Measurements from ENCODE around the gene UBE2E2. TPM values are rescaled to one million over a fixed set of nuclear protein-coding genes. Genes with fewer than 3 reads are reported as not detected.

The UBE2E2 gene
- total and polyA plus RNA-seq, 2 experiments from 2014 or later = 29.0 to 75.4 TPM

- Histone ChIP-seq H3K27ac (no peak overlapping the region), H4K20me1 (ENCODE audit: insufficient read depth) (no peaks in the 10 kb centered on the region), H3K9ac (no peak overlapping the region), H3K36me3 (ENCODE audit: low read depth) (no peaks in the 10 kb centered on the region), H3K79me2 (ENCODE audit: insufficient read depth) (no peaks in the 10 kb centered on the region), H3F3A (ENCODE audit: insufficient read depth) (0 out of 2 replicates have a peak, but pooled peaks cover 4% of the 10 kb centered on the region), H3K9me3 (ENCODE audit: low read depth) (no peaks in the 10 kb centered on the region), H3K4me3 (no peak overlapping the region), H3K9me2 (ENCODE audit: insufficient read depth) (no peaks in the 10 kb centered on the region), H3K27me3 (replicated peaks; ENCODE audit: insufficient read depth) (no peaks in the 10 kb centered on the region), H3K4me1 (ENCODE audit: insufficient read depth) (peaks cover 9% of the 10 kb centered on the region), H3K4me2 (ENCODE audit: unreplicated experiment) (no peak overlapping the region), H2AFZ (no peak overlapping the region)
- no peak for DNase-seq
- TF ChIP-seq EZH2phosphoT487 (IDR thresholded peaks at IDR 0.05; ENCODE audit: insufficient read depth, low read depth) (no peak), EZH2 (IDR thresholded peaks at IDR 0.05; ENCODE audit: insufficient read depth, poor library complexity, severe bottlenecking) (no peak)
- in situ Hi-C loops (cut with MboI) = no loop called here
- WGBS, 2 experiments (ENCODE audit: low coverage in 1 of 2, low lambda C conversion rate in 2 of 2, missing lambda C conversion rate in 2 of 2) = 89 to 91% methylated on average over 2 of the region's 2 CpGs
Measured at GRCh38 chr3:23566499-23566898, 363.4 kb downstream of the UBE2E2 start.

- H4K20me1 ChIP-seq (ENCODE audit: insufficient read depth) = no peaks in the 10 kb centered on the region
- in situ Hi-C loops (cut with MboI) = no loop called here
- no peaks in the 10 kb centered on the region for H3K9me2 ChIP-seq (ENCODE audit: insufficient read depth)
- no peaks in the 10 kb centered on the region for H3K36me3 ChIP-seq (ENCODE audit: low read depth)
- peak; percentile 88 for DNase-seq
- no peak overlapping the region for H3K4me3 ChIP-seq
- no peaks in the 10 kb centered on the region for H3K9me3 ChIP-seq (ENCODE audit: low read depth)
- no peak for TF ChIP-seq EZH2 (IDR thresholded peaks at IDR 0.05; ENCODE audit: insufficient read depth, poor library complexity, severe bottlenecking)
- no peak for TF ChIP-seq EZH2phosphoT487 (IDR thresholded peaks at IDR 0.05; ENCODE audit: insufficient read depth, low read depth)
- H2AFZ ChIP-seq = no peak overlapping the region
- H3K27ac ChIP-seq = peak overlapping the region; percentile 30
- WGBS, 2 experiments (ENCODE audit: low coverage in 1 of 2, low lambda C conversion rate in 2 of 2, missing lambda C conversion rate in 2 of 2) = 10 to 14% methylated on average over 3 of the region's 3 CpGs
- peaks cover 9% of the 10 kb centered on the region for H3K4me1 ChIP-seq (ENCODE audit: insufficient read depth)
- no peak overlapping the region for H3K4me2 ChIP-seq (ENCODE audit: unreplicated experiment)
- no peaks in the 10 kb centered on the region for H3K27me3 ChIP-seq (replicated peaks; ENCODE audit: insufficient read depth)
- H3F3A ChIP-seq (ENCODE audit: insufficient read depth) = 0 out of 2 replicates have a peak, but pooled peaks cover 4% of the 10 kb centered on the region
- H3K79me2 ChIP-seq (ENCODE audit: insufficient read depth) = no peaks in the 10 kb centered on the region
- H3K9ac ChIP-seq = 0 out of 2 replicates have a peak overlapping the region, but pooled peaks have one; percentile 10
Measured at GRCh38 chr3:23567917-23568316, 364.8 kb downstream of the UBE2E2 start.

- no peaks in the 10 kb centered on the region for H3K36me3 ChIP-seq (ENCODE audit: low read depth)
Measured at GRCh38 chr3:23573827-23574226, 370.7 kb downstream of the UBE2E2 start.

GRCh38 chr3:23574822-23575315 is 371.7 kb downstream of the UBE2E2 start:
- H3K27me3 ChIP-seq (replicated peaks; ENCODE audit: insufficient read depth) = no peaks in the 10 kb centered on the region
- H3K36me3 ChIP-seq (ENCODE audit: low read depth) = no peaks in the 10 kb centered on the region
- H3K4me3 ChIP-seq = no peak overlapping the region
- no peaks in the 10 kb centered on the region for H4K20me1 ChIP-seq (ENCODE audit: insufficient read depth)
- H3F3A ChIP-seq (ENCODE audit: insufficient read depth) = no peaks in the 10 kb centered on the region
- no peak for TF ChIP-seq EZH2phosphoT487 (IDR thresholded peaks at IDR 0.05; ENCODE audit: insufficient read depth, low read depth)
- TF ChIP-seq EZH2 (IDR thresholded peaks at IDR 0.05; ENCODE audit: insufficient read depth, poor library complexity, severe bottlenecking) = no peak
- 0 out of 2 replicates have a peak, but pooled peaks cover 3% of the 10 kb centered on the region for H3K9me2 ChIP-seq (ENCODE audit: insufficient read depth)
- no peaks in the 10 kb centered on the region for H3K79me2 ChIP-seq (ENCODE audit: insufficient read depth)
- 100% methylated on average over 1 of the region's 1 CpG for WGBS, 2 experiments (ENCODE audit: low coverage in 1 of 2, low lambda C conversion rate in 2 of 2, missing lambda C conversion rate in 2 of 2)
- DNase-seq = no peak
- no peaks in the 10 kb centered on the region for H3K9me3 ChIP-seq (ENCODE audit: low read depth)
- H3K9ac ChIP-seq = no peak overlapping the region
- in situ Hi-C loops (cut with MboI) = no loop called here
- no peak overlapping the region for H3K4me2 ChIP-seq (ENCODE audit: unreplicated experiment)
- 0 out of 2 replicates have a peak, but pooled peaks cover 1% of the 10 kb centered on the region for H3K4me1 ChIP-seq (ENCODE audit: insufficient read depth)
- H2AFZ ChIP-seq = no peak overlapping the region
- H3K27ac ChIP-seq = no peak overlapping the region

More at GRCh38 chr3:23573827-23574226, 370.7 kb downstream of the UBE2E2 start:
- no peak for TF ChIP-seq EZH2 (IDR thresholded peaks at IDR 0.05; ENCODE audit: insufficient read depth, poor library complexity, severe bottlenecking)
- no peak for TF ChIP-seq EZH2phosphoT487 (IDR thresholded peaks at IDR 0.05; ENCODE audit: insufficient read depth, low read depth)
- Histone ChIP-seq H3K9me2 (ENCODE audit: insufficient read depth) (0 out of 2 replicates have a peak, but pooled peaks cover 3% of the 10 kb centered on the region), H3K4me3 (no peak overlapping the region), H3K27ac (no peak overlapping the region), H3F3A (ENCODE audit: insufficient read depth) (no peaks in the 10 kb centered on the region), H4K20me1 (ENCODE audit: insufficient read depth) (no peaks in the 10 kb centered on the region), H3K9me3 (ENCODE audit: low read depth) (no peaks in the 10 kb centered on the region), H3K27me3 (replicated peaks; ENCODE audit: insufficient read depth) (no peaks in the 10 kb centered on the region), H3K9ac (no peak overlapping the region), H2AFZ (no peak overlapping the region), H3K4me1 (ENCODE audit: insufficient read depth) (no peaks in the 10 kb centered on the region), H3K4me2 (ENCODE audit: unreplicated experiment) (no peak overlapping the region), H3K79me2 (ENCODE audit: insufficient read depth) (no peaks in the 10 kb centered on the region)
- 83 to 90% methylated on average over 3 of the region's 3 CpGs for WGBS, 2 experiments (ENCODE audit: low coverage in 1 of 2, low lambda C conversion rate in 2 of 2, missing lambda C conversion rate in 2 of 2)
- in situ Hi-C loops (cut with MboI) = no loop called here
- DNase-seq = no peak
